ENCODE data around the gene NOL11.
"Not testable (repeated sequence)": the region's sequence is repeated elsewhere in the genome, so short reads cannot be mapped to it uniquely, and the experiment has no call there.

The NOL11 gene

GRCh38 chr17:67756766-67757165 lies 39.0 kb downstream of the NOL11 start:
- DNase-seq: not testable (repeated sequence)

DNA sequence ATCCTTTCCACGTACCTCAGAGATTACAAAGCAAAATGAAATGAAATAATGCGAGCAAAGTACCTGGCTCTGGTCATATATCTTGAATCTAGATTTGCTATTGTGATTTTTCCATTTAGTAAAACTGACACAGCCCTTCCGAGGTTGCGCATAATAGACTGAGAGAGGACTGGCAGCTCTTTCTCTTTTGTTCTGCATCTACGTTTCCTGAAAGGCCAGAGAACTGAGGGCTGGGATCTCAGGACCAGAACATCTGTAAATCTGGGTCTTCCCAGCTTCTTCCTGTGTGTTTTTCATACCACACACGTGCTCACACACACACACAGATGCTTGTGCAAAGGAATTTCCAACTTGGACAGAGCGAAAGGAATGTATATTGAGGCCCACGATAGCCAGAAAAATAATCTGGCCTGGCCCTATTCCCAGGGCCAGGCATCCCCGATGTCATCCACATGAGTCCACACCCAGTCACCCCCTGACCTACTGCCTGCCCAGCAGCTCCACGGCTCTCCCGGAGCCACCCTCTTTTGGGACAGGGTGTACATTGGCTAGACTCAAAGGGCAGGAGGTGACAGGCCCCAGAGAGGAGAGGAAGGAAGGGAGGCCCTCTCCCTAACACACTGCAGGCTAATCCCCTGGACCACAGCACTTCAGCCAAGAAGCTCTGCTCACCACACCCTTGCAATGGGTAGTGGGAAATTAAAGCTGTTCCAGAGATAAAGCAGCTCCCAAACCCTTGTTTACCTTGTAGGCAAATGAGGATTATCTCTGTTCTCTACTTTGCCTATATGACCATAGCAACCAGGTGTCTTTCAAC lies 41.8 kb downstream of the NOL11 start:
- no peak for DNase-seq

DNA sequence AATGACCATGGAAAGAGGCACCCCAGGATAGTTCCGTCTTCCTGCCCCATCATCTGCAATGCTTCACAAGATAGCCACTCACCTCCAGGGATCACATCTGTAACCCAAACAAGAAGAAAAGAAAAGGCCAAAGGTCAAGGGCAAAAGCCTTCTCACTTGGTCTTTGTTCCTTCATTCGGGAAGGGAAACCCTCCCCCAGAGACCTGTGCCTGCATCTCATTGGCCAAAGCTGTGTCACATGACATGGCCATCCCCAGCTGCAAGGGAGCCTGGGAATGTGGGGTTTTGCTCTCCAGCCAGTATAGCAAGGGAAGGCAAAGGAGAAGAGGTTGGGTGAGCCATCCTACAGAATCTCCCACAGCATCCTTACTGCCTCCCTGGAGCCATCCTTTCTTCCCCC lies 47.9 kb downstream of the NOL11 start:
- no peak for DNase-seq

GRCh38 chr17:67769231-67769630 lies 51.5 kb downstream of the NOL11 start:
- DNase-seq: no peak

DNA sequence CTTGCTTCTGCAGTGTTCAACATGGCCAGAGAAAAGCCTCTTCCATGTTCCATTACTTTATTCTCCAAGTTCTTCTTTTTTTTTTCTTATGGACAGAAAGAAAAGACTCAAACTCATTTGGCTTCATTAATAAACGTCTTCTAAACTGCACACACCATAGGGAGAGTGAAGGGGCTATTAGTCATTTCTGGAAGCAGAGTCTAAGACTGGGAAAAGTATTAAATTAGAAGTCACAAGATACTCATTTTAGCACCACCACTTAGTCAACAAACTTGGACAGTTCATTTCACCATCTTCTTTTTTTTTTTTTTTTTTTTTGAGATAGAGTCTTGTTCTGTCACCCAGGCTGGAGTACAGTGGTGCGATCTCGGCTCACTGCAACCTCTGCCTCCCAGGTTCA lies 52.8 kb downstream of the NOL11 start:
- DNase-seq: no peak

GRCh38 chr17:67772679-67773078 lies 54.9 kb downstream of the NOL11 start:
- DNase-seq: no peak

- DNase-seq: no peak
These were observed 55.5 kb downstream of the NOL11 start for GRCh38 chr17:67773246-67773645.

GRCh38 chr17:67779098-67779672 lies 61.4 kb downstream of the NOL11 start:
- peak in 1 of 2 experiments; percentile 36 for DNase-seq

- no peak for DNase-seq
These were observed 66.8 kb downstream of the NOL11 start for GRCh38 chr17:67784364-67785121.

GRCh38 chr17:67785122-67785477 lies 67.4 kb downstream of the NOL11 start:
- no peak for DNase-seq

DNA sequence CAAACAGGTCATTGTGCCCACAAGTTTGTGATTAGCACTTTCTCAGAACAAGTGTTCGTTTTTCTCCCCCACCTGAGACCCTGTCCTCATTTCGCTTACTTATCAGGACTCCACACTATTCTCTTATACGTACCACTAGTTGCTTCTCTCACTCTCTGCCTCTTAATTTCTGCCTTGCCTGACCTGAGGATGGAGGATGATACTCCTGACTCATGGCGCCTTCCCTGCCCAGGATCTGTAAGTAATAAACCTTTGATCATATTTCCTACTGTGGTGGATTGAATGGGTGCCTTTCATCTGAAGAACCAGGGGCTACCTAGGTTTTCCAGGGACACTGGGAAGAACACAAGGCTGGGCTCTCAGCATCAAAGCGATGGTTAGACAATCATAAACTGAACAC lies 67.8 kb downstream of the NOL11 start:
- no peak for DNase-seq
